H1 (cell line): ENCODE measurements around the gene LAMA3. TPM values are rescaled to one million over a fixed set of nuclear protein-coding genes. Genes with fewer than 3 reads are reported as not detected.

Source experiments
- CTCF ChIA-PET: fragments of 300-600 bp; sonication (Branson Sonifier 250); formaldehyde crosslinking; loops from one replicate; lab custom pipeline; 2021; ENCODE audit not compliant: partially characterized antibody; lab: Charles Lee
- POLR2A ChIA-PET: fragments of 300-600 bp; sonication (Branson Sonifier 250); formaldehyde crosslinking; loops from one replicate; lab custom pipeline; 2021; ENCODE audit warnings: inconsistent platforms; ENCODE audit not compliant: partially characterized antibody; lab: Charles Lee
- DNase-seq, 2 experiments: peaks; one replicate each; pipeline versions ENCODE4 v3.0.0 to v3.0.0-alpha.2; 2010 to 2022; ENCODE audit warnings: low spot score in 2 of 2, low read depth in 1 of 2, mixed read lengths in 1 of 2
- FAIRE-seq: peaks from 2 replicates; lab custom pipeline; 2011; peaks lifted over from hg19 to GRCh38; lab: Jason Lieb, UNC
- H2AFZ ChIP-seq: 2 replicates; pipeline ENCODE4 v1.8.1; 2012; ENCODE audit warnings: low read length, inconsistent platforms
- H2AK5ac ChIP-seq: 2 replicates; pipeline ENCODE4 v1.6.1; 2013; ENCODE audit warnings: low read depth, low read length
- H2BK120ac ChIP-seq: replicated peaks from 2 replicates; pipeline ENCODE3; 2013; ENCODE audit warnings: low read depth, low read length, inconsistent platforms
- H2BK12ac ChIP-seq: 2 replicates; pipeline ENCODE4 v1.6.1; 2013; ENCODE audit warnings: low read depth, low read length
- H2BK15ac ChIP-seq: 2 replicates; pipeline ENCODE4 v1.6.1; 2013; ENCODE audit warnings: low read length
- H2BK20ac ChIP-seq: 2 replicates; pipeline ENCODE4 v1.6.1; 2013; ENCODE audit warnings: low read length
- H2BK5ac ChIP-seq: 2 replicates; pipeline ENCODE4 v1.6.1; 2013; ENCODE audit warnings: low read depth, low read length
- H3K14ac ChIP-seq: 2 replicates; pipeline ENCODE4 v1.6.1; 2013; ENCODE audit warnings: inconsistent platforms; ENCODE audit not compliant: insufficient read length
- H3K18ac ChIP-seq: 2 replicates; pipeline ENCODE4 v1.6.1; 2013; ENCODE audit warnings: low read length; ENCODE audit errors: extremely low read depth
- H3K23ac ChIP-seq: 2 replicates; pipeline ENCODE4 v1.6.1; 2013; ENCODE audit warnings: inconsistent platforms; ENCODE audit not compliant: insufficient read length
- H3K23me2 ChIP-seq: 2 replicates; pipeline ENCODE4 v1.6.1; 2013; ENCODE audit warnings: low read depth, low read length
- H3K27ac ChIP-seq: 2 replicates; pipeline ENCODE4 v1.6.1; 2011; ENCODE audit warnings: low read depth, low read length, inconsistent platforms
- H3K27me3 ChIP-seq, 4 experiments: replicated peaks in 1 of 4; 1 replicate in 1 of 4; 2 replicates in 3 of 4; pipeline versions ENCODE4 v1.6.1 to v1.8.1; 2011 to 2013; ENCODE audit warnings: low read length in 3 of 4, mild to moderate bottlenecking in 3 of 4, inconsistent platforms in 2 of 4, mixed read lengths in 2 of 4, moderate library complexity in 1 of 4; ENCODE audit not compliant: control insufficient read depth in 3 of 4, insufficient read depth in 3 of 4; ENCODE audit errors: extremely low read depth in 1 of 4
- H3K36me3 ChIP-seq, 4 experiments: 2 replicates each; pipeline versions ENCODE4 v1.6.1 to v1.8.1; 2011 to 2013; ENCODE audit warnings: mild to moderate bottlenecking in 4 of 4, low read length in 3 of 4, moderate library complexity in 2 of 4, control low read depth in 1 of 4, inconsistent platforms in 1 of 4; ENCODE audit not compliant: insufficient read depth in 4 of 4, control insufficient read depth in 2 of 4
- H3K4ac ChIP-seq: replicated peaks from 2 replicates; pipeline ENCODE3; 2013; ENCODE audit warnings: low read length, low read depth, mixed read lengths, inconsistent platforms; ENCODE audit not compliant: insufficient read length
- H3K4me1 ChIP-seq, 4 experiments: replicated peaks in 1 of 4; 1 replicate in 1 of 4; 2 replicates in 3 of 4; pipeline versions ENCODE4 v1.6.1 to v1.8.1; 2011 to 2013; ENCODE audit warnings: low read length in 3 of 4, inconsistent platforms in 2 of 4, mixed read lengths in 1 of 4; ENCODE audit not compliant: insufficient read depth in 4 of 4, control insufficient read depth in 3 of 4
- H3K4me2 ChIP-seq, 2 experiments: 2 replicates each; pipeline versions ENCODE4 v1.6.1 to v1.8.1; 2011 to 2013; ENCODE audit warnings: low read depth in 2 of 2, low read length in 2 of 2, control low read depth in 1 of 2, inconsistent platforms in 1 of 2, mild to moderate bottlenecking in 1 of 2; ENCODE audit not compliant: insufficient read depth in 1 of 2
- H3K4me3 ChIP-seq, 4 experiments: fragments of 200-600, 300-600 bp in 1 of 4; sonication (generic), shearing (Covaris generic), sonication (Bioruptor Twin) in 1 of 4; 2 replicates each; pipeline versions ENCODE4 v1.5.1 to v1.8.1; 2011 to 2016; ENCODE audit warnings: low read length in 4 of 4, low read depth in 3 of 4, control low read depth in 2 of 4, inconsistent platforms in 2 of 4, mild to moderate bottlenecking in 2 of 4, mixed read lengths in 1 of 4, moderate library complexity in 1 of 4; ENCODE audit not compliant: insufficient read depth in 2 of 4; ENCODE audit errors: extremely low read depth in 1 of 4
- H3K56ac ChIP-seq: replicated peaks from 2 replicates; pipeline ENCODE3; 2013; ENCODE audit warnings: low read depth, mild to moderate bottlenecking, mixed read lengths, low read length, inconsistent platforms; ENCODE audit not compliant: insufficient read length
- H3K79me1 ChIP-seq: 2 replicates; pipeline ENCODE4 v1.6.1; 2013; ENCODE audit warnings: low read depth, low read length, control low read depth
- H3K79me2 ChIP-seq, 2 experiments: 2 replicates each; pipeline versions ENCODE4 v1.6.1 to v1.8.1; 2012 to 2013; ENCODE audit warnings: low read length in 2 of 2, mild to moderate bottlenecking in 2 of 2, inconsistent platforms in 1 of 2; ENCODE audit not compliant: insufficient read depth in 2 of 2, control insufficient read depth in 1 of 2
- H3K9ac ChIP-seq, 4 experiments: replicated peaks in 1 of 4; 1 replicate in 1 of 4; 2 replicates in 3 of 4; pipeline versions ENCODE4 v1.6.1 to v1.8.1; 2011 to 2013; ENCODE audit warnings: low read depth in 3 of 4, low read length in 3 of 4, control low read depth in 2 of 4, mild to moderate bottlenecking in 2 of 4, moderate library complexity in 2 of 4, inconsistent platforms in 1 of 4; ENCODE audit errors: extremely low read depth in 1 of 4
- H3K9me3 ChIP-seq, 2 experiments: 2 replicates each; pipeline versions ENCODE4 v1.6.1 to v1.8.1; 2012 to 2013; ENCODE audit warnings: mild to moderate bottlenecking in 2 of 2, moderate library complexity in 2 of 2, control low read depth in 1 of 2, inconsistent platforms in 1 of 2, low read depth in 1 of 2, low read length in 1 of 2, mixed read lengths in 1 of 2; ENCODE audit not compliant: insufficient read depth in 2 of 2
- H4K20me1 ChIP-seq, 2 experiments: replicated peaks in 1 of 2; 2 replicates each; pipeline versions ENCODE3 to v1.8.1; 2011 to 2013; ENCODE audit warnings: inconsistent platforms in 2 of 2, low read length in 2 of 2, mild to moderate bottlenecking in 1 of 2; ENCODE audit not compliant: insufficient read depth in 2 of 2, control insufficient read depth in 1 of 2
- H4K5ac ChIP-seq: 2 replicates; pipeline ENCODE4 v1.6.1; 2013; ENCODE audit warnings: low read length, low read depth, mixed read lengths, inconsistent platforms; ENCODE audit not compliant: insufficient read length
- H4K8ac ChIP-seq: 2 replicates; pipeline ENCODE4 v1.8.0; 2013; ENCODE audit warnings: mild to moderate bottlenecking, moderate library complexity, low read length, inconsistent platforms; ENCODE audit not compliant: insufficient read depth; ENCODE audit errors: extremely low read depth
- H4K91ac ChIP-seq: replicated peaks from 2 replicates; pipeline ENCODE3; 2013; ENCODE audit warnings: low read length, mixed read lengths, inconsistent platforms; ENCODE audit not compliant: insufficient read length
- CBX5 ChIP-seq: fragments of 300-800, 300-1000 bp; sonication (generic); IDR thresholded peaks from 2 replicates; pipeline ENCODE4 v1.7.1; 2016; ENCODE audit warnings: antibody characterized with exemption, low read length, low read depth
- CBX8 ChIP-seq: fragments of 300-800, 300-1000 bp; sonication (generic); IDR thresholded peaks from 2 replicates; pipeline ENCODE4 v1.7.1; 2016; ENCODE audit warnings: low read depth, low read length, borderline replicate concordance
- CEBPB ChIP-seq: IDR thresholded peaks from 2 replicates; pipeline ENCODE4 v1.6.1; 2012; ENCODE audit warnings: low read depth, low read length
- EP300 ChIP-seq, 2 experiments: IDR thresholded peaks; 1 replicate in 1 of 2; 2 replicates in 1 of 2; pipeline ENCODE4 v1.6.1; 2011 to 2012; ENCODE audit warnings: low read depth in 2 of 2, low read length in 2 of 2, mild to moderate bottlenecking in 2 of 2, borderline replicate concordance in 1 of 2, inconsistent platforms in 1 of 2, moderate library complexity in 1 of 2
- GABPA ChIP-seq: IDR thresholded peaks from 2 replicates; pipeline ENCODE4 v1.6.1; 2011; ENCODE audit warnings: mild to moderate bottlenecking, low read length, moderate library complexity, borderline replicate concordance; ENCODE audit not compliant: insufficient read depth
- KDM1A ChIP-seq: fragments of 200-600, 300-600 bp; sonication (generic); IDR thresholded peaks from 2 replicates; pipeline ENCODE4 v1.7.1; 2016; ENCODE audit warnings: mild to moderate bottlenecking, low read length, borderline replicate concordance
- PHF8 ChIP-seq: fragments of 200-600 bp; sonication (generic); conservative IDR thresholded peaks from 2 replicates; pipeline ENCODE4 v1.7.1; 2012; ENCODE audit warnings: low read depth, mild to moderate bottlenecking, inconsistent platforms, low read length, moderate library complexity
- RBBP5 ChIP-seq: IDR thresholded peaks from 2 replicates; pipeline ENCODE4 v1.7.1; 2012; ENCODE audit warnings: low read depth, mild to moderate bottlenecking, inconsistent platforms, low read length, moderate library complexity, borderline replicate concordance
- SIN3A ChIP-seq, 2 experiments: IDR thresholded peaks in 1 of 2; conservative IDR thresholded peaks in 1 of 2; 2 replicates each; pipeline ENCODE4 v1.6.1; 2011 to 2012; ENCODE audit warnings: low read length in 2 of 2, improper control_type of control experiment in 1 of 2, low read depth in 1 of 2, mild to moderate bottlenecking in 1 of 2
- SUZ12 ChIP-seq: fragments of 200-600 bp; sonication (generic); IDR thresholded peaks from 2 replicates; pipeline ENCODE4 v1.6.1; 2012; ENCODE audit warnings: mild to moderate bottlenecking, inconsistent platforms, low read length, moderate library complexity, mixed read lengths
- TAF7 ChIP-seq: optimal IDR thresholded peaks from 2 replicates; pipeline ENCODE3; 2011; ENCODE audit warnings: low read depth, mild to moderate bottlenecking, inconsistent platforms, low read length, moderate library complexity, borderline replicate concordance
- WGBS, 2 experiments: shearing (Covaris generic) in 1 of 2; methylation state at CpG; one replicate each; pipeline versions ENCODE4 v1.1.6 to v1.1.7; 2013 to 2015; ENCODE audit warnings: low lambda C conversion rate in 2 of 2, mixed read lengths in 2 of 2, inconsistent platforms in 1 of 2, low coverage in 1 of 2, missing lambda C conversion rate in 1 of 2; ENCODE audit not compliant: insufficient replicate concordance in 2 of 2, insufficient coverage in 1 of 2, insufficient read length in 1 of 2; ENCODE audit errors: extremely low coverage in 1 of 2, missing lambda C conversion rate in 1 of 2; 5-methylcytosine and 5-hydroxymethylcytosine counted together
- polyA plus RNA-seq, 7 experiments: library from polyadenylated mRNA; depleted of rRNA in 3 of 7; stranded (reverse) in 5 of 7; unstranded in 2 of 7; fragments of >200 nt in 5 of 7; fragments of 200-250 nt in 2 of 7; gene quantifications; 1 replicate in 5 of 7; 2 replicates in 1 of 7; 4 replicates in 1 of 7; pipeline versions ENCODE4 v1.2.1 to v1.2.3, GENCODE V29; 2011 to 2013; ENCODE audit warnings: missing spikeins in 2 of 7, mixed read lengths in 2 of 7
- total RNA-seq: library from RNA; stranded (reverse); fragmentation: NEBNext Ultra II Directional; extraction: Animal tissue kit (Norgen Biotek cat#: 25700); gene quantifications from 2 replicates; pipeline ENCODE4 v1.2.1, GENCODE V29; 2021
- TF ChIP-seq, protein P1 (sequence below): IDR thresholded peaks from 2 replicates; pipeline ENCODE4 v1.6.1; 2011; ENCODE audit warnings: low read depth, mild to moderate bottlenecking, low read length; ENCODE audit not compliant: insufficient read depth

The LAMA3 gene
- total and polyA plus RNA-seq, 2 of the 8 experiments (the other 6 are each of a cell fraction or from before 2014, with no cell fraction given) = 0.76 to 5.0 TPM

DNA sequence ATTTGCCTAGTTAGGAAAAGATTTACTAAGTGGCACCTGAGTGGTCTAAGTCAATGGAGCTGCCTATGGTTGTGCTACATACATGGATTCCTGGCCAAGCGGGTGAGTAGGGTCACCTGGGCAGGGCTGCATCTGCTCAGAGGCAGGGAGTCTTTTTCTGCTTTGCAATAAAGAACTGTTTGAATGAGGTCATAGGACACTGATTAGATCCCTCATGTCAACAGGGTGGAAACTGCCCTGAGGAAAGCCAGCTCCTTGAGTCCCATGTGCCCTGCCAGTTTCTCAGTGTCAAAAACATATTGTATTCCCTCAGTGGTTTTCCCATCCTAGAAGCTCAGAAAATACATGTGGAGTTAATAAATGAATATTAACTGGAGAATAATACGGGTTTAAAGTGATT lies 4.6 kb downstream of the LAMA3 start:
- Histone ChIP-seq H3K9ac (no peak overlapping the region), H3K56ac (no peak overlapping the region), H2BK5ac (no peak overlapping the region), H3K4me3 (no peak overlapping the region), H2BK15ac (no peak overlapping the region), H2BK20ac (no peak overlapping the region), H3K36me3 (no peaks in the 10 kb centered on the region), H3K4ac (no peak overlapping the region), H3K27me3 (peaks cover 11 to 22% (median 19%) of the 10 kb centered on the region in 4 experiments; a peak in 6 of 7 replicates), H2AFZ (no peak overlapping the region), H3K79me2 (no peaks in the 10 kb centered on the region), H2BK12ac (no peak overlapping the region), H3K18ac (no peak overlapping the region), H2BK120ac (no peak overlapping the region), H3K23me2 (peaks cover 13% of the 10 kb centered on the region; the same call in 1 of the 2 replicates), H4K8ac (no peak overlapping the region), H4K5ac (no peak overlapping the region), H3K23ac (no peak overlapping the region), H3K79me1 (no peaks in the 10 kb centered on the region), H3K9me3 (no peaks in the 10 kb centered on the region), H3K4me1 (peaks cover 0 to 7% (median 3%) of the 10 kb centered on the region in 4 experiments; a peak in 3 of 7 replicates), H2AK5ac (no peak overlapping the region), H3K27ac (no peak overlapping the region), H4K91ac (no peak overlapping the region), H3K14ac (no peak overlapping the region), H4K20me1 (peaks cover 0 to under 1% of the 10 kb centered on the region in 2 experiments), H3K4me2 (no peak overlapping the region)
- 76% methylated on average over 2 of the region's 2 CpGs; no CpG with 5 or more reads in 1 of the 2 experiments for WGBS, 2 experiments
- ChIA-PET CTCF (interaction anchor here (1.1 to 4.0 kb wide), 3 partner anchors 10 to 51 kb away, joined by 3 to 30 read pairs (median 3); no protein-coding TSS in a partner anchor), POLR2A (no interaction called here)
- no peak for FAIRE-seq
- TF ChIP-seq CEBPB (no peak), KDM1A (no peak), GABPA (no peak), SUZ12 (no peak), RBBP5 (no peak), PHF8 (no peak), CBX8 (no peak), SIN3A (conservative IDR thresholded peaks at IDR 0.05 in 1 of 2, IDR thresholded peaks at IDR 0.05 in 1 of 2; ENCODE audit: low read depth in 1 of 2, low read length in 2 of 2) (no peak), EP300 (IDR thresholded peaks at IDR 0.05; ENCODE audit: borderline replicate concordance in 1 of 2, low read depth in 2 of 2, low read length in 2 of 2) (no peak), TAF7 (no peak), CBX5 (no peak)
- TF ChIP-seq, protein P1, sequence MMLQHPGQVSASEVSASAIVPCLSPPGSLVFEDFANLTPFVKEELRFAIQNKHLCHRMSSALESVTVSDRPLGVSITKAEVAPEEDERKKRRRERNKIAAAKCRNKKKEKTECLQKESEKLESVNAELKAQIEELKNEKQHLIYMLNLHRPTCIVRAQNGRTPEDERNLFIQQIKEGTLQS = no peak
- DNase-seq = no peak
